ENCODE data around the gene ARHGAP45.

Gene ARHGAP45

GRCh38 chr19:1076046-1076386 is 9.0 kb downstream of the ARHGAP45 start:
- no peaks in the 10 kb centered on the region for H3K9me3 ChIP-seq (ENCODE audit: control insufficient read depth, insufficient read depth, low read depth, low read length)
- peaks cover 32% of the 10 kb centered on the region for H3K36me3 ChIP-seq (ENCODE audit: control insufficient read depth, insufficient read depth, low read length)
- no peak overlapping the region for H3K9ac ChIP-seq (ENCODE audit: low read length)
- H3K27ac ChIP-seq (ENCODE audit: low read depth, low read length) = no peak overlapping the region
- H3K4me1 ChIP-seq (ENCODE audit: control insufficient read depth, insufficient read depth, low read length) = no peaks in the 10 kb centered on the region
- H3K27me3 ChIP-seq (ENCODE audit: control insufficient read depth, insufficient read depth, low read length) = peaks cover 14% of the 10 kb centered on the region
- H3K4me3 ChIP-seq (ENCODE audit: low read depth, low read length) = no peak overlapping the region

- H3K9ac ChIP-seq (ENCODE audit: low read length) = no peak overlapping the region
- H3K36me3 ChIP-seq (ENCODE audit: control insufficient read depth, insufficient read depth, low read length) = peaks cover 32% of the 10 kb centered on the region
- H3K9me3 ChIP-seq (ENCODE audit: control insufficient read depth, insufficient read depth, low read depth, low read length) = no peaks in the 10 kb centered on the region
- no peak overlapping the region for H3K4me3 ChIP-seq (ENCODE audit: low read depth, low read length)
- peaks cover 5% of the 10 kb centered on the region; the same call in 1 of the 2 replicates for H3K27me3 ChIP-seq (ENCODE audit: control insufficient read depth, insufficient read depth, low read length)
- H3K27ac ChIP-seq (ENCODE audit: low read depth, low read length) = no peak overlapping the region
- 0 out of 2 replicates have a peak, but pooled peaks cover 7% of the 10 kb centered on the region for H3K4me1 ChIP-seq (ENCODE audit: control insufficient read depth, insufficient read depth, low read length)
Measured at GRCh38 chr19:1076951-1077350, 10.0 kb downstream of the ARHGAP45 start.

- no peak overlapping the region for H3K27ac ChIP-seq (ENCODE audit: low read depth, low read length)
- no peak overlapping the region for H3K4me3 ChIP-seq (ENCODE audit: low read depth, low read length)
- H3K27me3 ChIP-seq (ENCODE audit: control insufficient read depth, insufficient read depth, low read length) = no peaks in the 10 kb centered on the region
- peaks cover 12% of the 10 kb centered on the region; the same call in 1 of the 2 replicates for H3K4me1 ChIP-seq (ENCODE audit: control insufficient read depth, insufficient read depth, low read length)
- H3K36me3 ChIP-seq (ENCODE audit: control insufficient read depth, insufficient read depth, low read length) = peaks cover 32% of the 10 kb centered on the region
- no peak overlapping the region for H3K9ac ChIP-seq (ENCODE audit: low read length)
- no peaks in the 10 kb centered on the region for H3K9me3 ChIP-seq (ENCODE audit: control insufficient read depth, insufficient read depth, low read depth, low read length)
Measured at GRCh38 chr19:1079566-1080111, 12.7 kb downstream of the ARHGAP45 start.

GRCh38 chr19:1080360-1081161 is 13.6 kb downstream of the ARHGAP45 start:
- no peak overlapping the region for H3K4me3 ChIP-seq (ENCODE audit: low read depth, low read length)
- no peak overlapping the region for H3K27ac ChIP-seq (ENCODE audit: low read depth, low read length)
- H3K9me3 ChIP-seq (ENCODE audit: control insufficient read depth, insufficient read depth, low read depth, low read length) = no peaks in the 10 kb centered on the region
- H3K36me3 ChIP-seq (ENCODE audit: control insufficient read depth, insufficient read depth, low read length) = peaks cover 34% of the 10 kb centered on the region
- peaks cover 12% of the 10 kb centered on the region; the same call in 1 of the 2 replicates for H3K4me1 ChIP-seq (ENCODE audit: control insufficient read depth, insufficient read depth, low read length)
- H3K27me3 ChIP-seq (ENCODE audit: control insufficient read depth, insufficient read depth, low read length) = no peaks in the 10 kb centered on the region
- no peak overlapping the region for H3K9ac ChIP-seq (ENCODE audit: low read length)

GRCh38 chr19:1081301-1082164 is 14.6 kb downstream of the ARHGAP45 start:
- Histone ChIP-seq H3K27me3 (ENCODE audit: control insufficient read depth, insufficient read depth, low read length) (no peaks in the 10 kb centered on the region), H3K36me3 (ENCODE audit: control insufficient read depth, insufficient read depth, low read length) (peaks cover 38% of the 10 kb centered on the region), H3K9me3 (ENCODE audit: control insufficient read depth, insufficient read depth, low read depth, low read length) (no peaks in the 10 kb centered on the region)

DNA sequence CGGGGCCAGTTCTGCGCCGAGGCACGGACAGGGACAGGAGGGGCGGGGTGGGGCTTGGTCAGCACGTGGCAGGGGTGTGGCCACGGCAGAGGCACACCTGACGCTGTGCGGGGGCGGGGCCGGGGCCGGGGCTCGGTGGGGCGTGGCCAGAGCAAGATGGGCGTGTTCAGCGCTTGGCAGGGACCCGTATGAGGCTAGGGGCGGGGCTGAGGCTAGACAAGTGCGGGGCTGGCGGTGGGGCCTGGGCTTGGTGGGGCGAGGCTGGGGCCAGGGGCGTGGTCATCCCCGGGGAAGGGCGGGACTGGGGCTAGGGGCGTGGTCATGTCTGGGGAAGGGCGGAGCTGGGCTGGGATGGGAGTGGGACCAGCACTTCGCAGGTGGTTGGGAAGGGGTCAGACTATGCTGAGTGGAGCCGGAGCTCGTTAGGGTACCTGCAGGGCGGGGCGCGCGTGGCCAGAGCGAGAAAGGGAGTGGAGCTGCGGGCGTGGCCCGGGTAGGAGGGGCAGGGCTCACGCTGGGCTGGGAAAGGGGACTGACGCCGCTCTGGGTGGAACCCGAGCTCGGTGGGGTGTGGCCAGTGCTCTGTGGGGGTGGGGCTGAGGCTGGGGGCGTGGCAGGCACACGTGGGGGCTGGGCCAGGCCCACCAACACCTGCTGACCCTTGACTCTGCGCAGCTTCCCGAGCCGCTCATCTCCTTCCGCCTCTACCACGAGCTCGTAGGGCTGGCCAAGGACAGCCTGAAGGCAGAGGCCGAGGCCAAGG is 15.4 kb downstream of the ARHGAP45 start:
- peaks cover 44% of the 10 kb centered on the region for H3K36me3 ChIP-seq (ENCODE audit: control insufficient read depth, insufficient read depth, low read length)
- H3K27me3 ChIP-seq (ENCODE audit: control insufficient read depth, insufficient read depth, low read length) = no peaks in the 10 kb centered on the region
- H3K9me3 ChIP-seq (ENCODE audit: control insufficient read depth, insufficient read depth, low read depth, low read length) = no peaks in the 10 kb centered on the region
- H3K9ac ChIP-seq (ENCODE audit: low read length) = peak overlapping the region; percentile 67
- peaks cover 12% of the 10 kb centered on the region; the same call in 1 of the 2 replicates for H3K4me1 ChIP-seq (ENCODE audit: control insufficient read depth, insufficient read depth, low read length)
- H3K27ac ChIP-seq (ENCODE audit: low read depth, low read length) = no peak overlapping the region
- H3K4me3 ChIP-seq (ENCODE audit: low read depth, low read length) = peak overlapping the region; percentile 75

More at GRCh38 chr19:1081301-1082164, 14.6 kb downstream of the ARHGAP45 start:
- no peak overlapping the region for H3K27ac ChIP-seq (ENCODE audit: low read depth, low read length)
- peak overlapping the region; percentile 70 for H3K4me3 ChIP-seq (ENCODE audit: low read depth, low read length)
- peaks cover 12% of the 10 kb centered on the region; the same call in 1 of the 2 replicates for H3K4me1 ChIP-seq (ENCODE audit: control insufficient read depth, insufficient read depth, low read length)
- H3K9ac ChIP-seq (ENCODE audit: low read length) = peak overlapping the region; percentile 31

GRCh38 chr19:1082928-1083816 is 16.2 kb downstream of the ARHGAP45 start:
- H3K36me3 ChIP-seq (ENCODE audit: control insufficient read depth, insufficient read depth, low read length) = peaks cover 49% of the 10 kb centered on the region
- no peak overlapping the region for H3K27ac ChIP-seq (ENCODE audit: low read depth, low read length)
- H3K4me3 ChIP-seq (ENCODE audit: low read depth, low read length) = peak overlapping the region; percentile 75
- H3K27me3 ChIP-seq (ENCODE audit: control insufficient read depth, insufficient read depth, low read length) = no peaks in the 10 kb centered on the region
- no peaks in the 10 kb centered on the region for H3K9me3 ChIP-seq (ENCODE audit: control insufficient read depth, insufficient read depth, low read depth, low read length)
- H3K9ac ChIP-seq (ENCODE audit: low read length) = peak overlapping the region; percentile 67
- H3K4me1 ChIP-seq (ENCODE audit: control insufficient read depth, insufficient read depth, low read length) = peaks cover 12% of the 10 kb centered on the region; the same call in 1 of the 2 replicates

- Histone ChIP-seq H3K9me3 (ENCODE audit: control insufficient read depth, insufficient read depth, low read depth, low read length) (no peaks in the 10 kb centered on the region), H3K4me1 (ENCODE audit: control insufficient read depth, insufficient read depth, low read length) (peaks cover 12% of the 10 kb centered on the region; the same call in 1 of the 2 replicates), H3K4me3 (ENCODE audit: low read depth, low read length) (no peak overlapping the region), H3K36me3 (ENCODE audit: control insufficient read depth, insufficient read depth, low read length) (peaks cover 60% of the 10 kb centered on the region), H3K9ac (ENCODE audit: low read length) (no peak overlapping the region), H3K27me3 (ENCODE audit: control insufficient read depth, insufficient read depth, low read length) (no peaks in the 10 kb centered on the region), H3K27ac (ENCODE audit: low read depth, low read length) (no peak overlapping the region)
Measured at GRCh38 chr19:1084024-1084868, 17.3 kb downstream of the ARHGAP45 start.

DNA sequence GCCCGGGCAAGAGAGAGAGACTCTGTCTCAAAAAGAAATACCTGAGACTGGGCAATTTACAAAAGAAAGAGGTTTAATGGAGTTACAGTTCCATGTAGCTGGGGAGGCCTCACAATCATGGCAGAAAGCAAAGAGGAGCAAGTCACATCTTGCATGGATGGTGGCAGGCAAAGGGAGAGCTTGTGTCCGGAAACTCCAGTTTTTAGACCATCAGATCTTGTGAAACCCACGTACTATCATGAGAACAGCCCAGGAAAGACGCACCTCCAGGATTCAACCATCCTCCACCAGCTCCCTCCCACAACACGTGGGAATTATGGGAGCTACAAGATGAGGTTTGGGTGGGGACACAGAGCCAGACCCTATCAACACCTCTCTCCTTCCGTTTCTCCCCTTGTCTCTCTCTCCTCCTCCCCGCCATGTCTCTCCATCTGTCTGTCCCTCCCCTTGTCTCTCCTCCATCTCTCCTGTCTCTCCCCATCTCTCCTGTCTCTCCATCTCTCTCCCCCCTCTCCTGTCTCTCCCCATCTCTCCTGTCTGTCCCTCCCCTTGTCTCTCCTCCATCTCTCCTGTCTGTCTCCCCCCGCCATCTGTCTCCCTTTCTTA is 18.2 kb downstream of the ARHGAP45 start:
- H3K4me3 ChIP-seq (ENCODE audit: low read depth, low read length) = no peak overlapping the region
- H3K9me3 ChIP-seq (ENCODE audit: control insufficient read depth, insufficient read depth, low read depth, low read length) = no peaks in the 10 kb centered on the region
- no peaks in the 10 kb centered on the region for H3K27me3 ChIP-seq (ENCODE audit: control insufficient read depth, insufficient read depth, low read length)
- no peak overlapping the region for H3K9ac ChIP-seq (ENCODE audit: low read length)
- H3K4me1 ChIP-seq (ENCODE audit: control insufficient read depth, insufficient read depth, low read length) = peaks cover 12% of the 10 kb centered on the region; the same call in 1 of the 2 replicates
- H3K27ac ChIP-seq (ENCODE audit: low read depth, low read length) = no peak overlapping the region
- peaks cover 60% of the 10 kb centered on the region for H3K36me3 ChIP-seq (ENCODE audit: control insufficient read depth, insufficient read depth, low read length)
